Bronchial epithelial cell (primary cell): Measurements from ENCODE around the gene IFT122. TPM values are rescaled to one million over a fixed set of nuclear protein-coding genes. Genes with fewer than 3 reads are reported as not detected.

Source experiments
- DNase-seq: peaks from one replicate; pipeline ENCODE4 v3.0.0-alpha.2; 2010; ENCODE audit warnings: low read depth
- FAIRE-seq: peaks from 2 replicates; lab custom pipeline; 2011; peaks lifted over from hg19 to GRCh38; lab: Jason Lieb, UNC
- H3K27me3 ChIP-seq: 2 replicates; pipeline ENCODE4 v1.5.1; 2011; ENCODE audit warnings: low read length; ENCODE audit not compliant: control insufficient read depth, insufficient read depth
- H3K36me3 ChIP-seq: 2 replicates; pipeline ENCODE4 v1.5.1; 2011; ENCODE audit warnings: low read length; ENCODE audit not compliant: control insufficient read depth, insufficient read depth
- H3K4me3 ChIP-seq: 2 replicates; pipeline ENCODE4 v1.5.1; 2011; ENCODE audit warnings: mild to moderate bottlenecking, low read depth, low read length, control low read depth
- total RNA-seq: library from RNA; depleted of rRNA; stranded (reverse); fragments of >200 nt; gene quantifications from 2 replicates; pipeline ENCODE4 v1.2.1, GENCODE V29; 2014
- TF ChIP-seq, protein P1 (sequence below): IDR thresholded peaks from 2 replicates; pipeline ENCODE4 v1.5.1; 2011; ENCODE audit warnings: mild to moderate bottlenecking, moderate library complexity, low read length, control low read depth, inconsistent platforms; ENCODE audit not compliant: insufficient read depth, severe bottlenecking

Gene IFT122
- total RNA-seq, 1 donor from 2014 or later, result 10.0 TPM

DNA sequence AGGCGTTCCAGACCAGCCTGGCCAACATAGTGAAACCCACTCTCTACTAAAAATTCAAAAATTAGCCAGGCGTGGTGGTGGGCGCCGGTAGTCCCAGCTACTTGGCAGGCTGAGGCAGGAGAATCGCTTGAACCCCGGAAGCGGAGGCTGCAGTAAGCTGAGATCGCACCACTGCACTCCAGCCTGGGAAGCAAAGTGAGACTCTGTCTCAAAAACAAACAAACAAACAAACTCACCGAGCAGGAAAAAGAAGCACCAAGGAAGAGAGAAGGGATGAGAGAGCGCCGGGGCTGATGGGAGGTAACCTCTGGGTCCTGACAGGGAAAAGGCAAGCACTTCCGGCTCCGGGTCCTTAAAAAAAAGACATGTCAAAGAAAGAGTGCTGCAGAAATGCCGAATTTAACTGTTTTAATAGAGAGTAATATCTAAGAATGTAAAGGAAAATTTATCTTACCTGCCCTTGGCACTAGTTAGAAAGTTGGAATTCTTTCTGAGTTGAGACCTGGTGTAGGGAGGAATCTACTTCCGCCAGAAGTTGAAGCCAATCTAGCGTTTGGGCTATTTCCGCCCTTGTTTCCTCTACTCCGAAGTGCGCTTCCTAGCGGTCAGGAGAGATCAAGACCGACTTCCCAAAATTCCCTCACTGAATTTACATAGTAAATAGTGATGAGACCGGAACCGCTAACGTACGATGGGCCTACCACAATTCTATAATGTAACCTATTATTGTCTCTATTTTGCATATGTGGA lies 40.7 kb upstream of the IFT122 start:
- TF ChIP-seq, protein P1, sequence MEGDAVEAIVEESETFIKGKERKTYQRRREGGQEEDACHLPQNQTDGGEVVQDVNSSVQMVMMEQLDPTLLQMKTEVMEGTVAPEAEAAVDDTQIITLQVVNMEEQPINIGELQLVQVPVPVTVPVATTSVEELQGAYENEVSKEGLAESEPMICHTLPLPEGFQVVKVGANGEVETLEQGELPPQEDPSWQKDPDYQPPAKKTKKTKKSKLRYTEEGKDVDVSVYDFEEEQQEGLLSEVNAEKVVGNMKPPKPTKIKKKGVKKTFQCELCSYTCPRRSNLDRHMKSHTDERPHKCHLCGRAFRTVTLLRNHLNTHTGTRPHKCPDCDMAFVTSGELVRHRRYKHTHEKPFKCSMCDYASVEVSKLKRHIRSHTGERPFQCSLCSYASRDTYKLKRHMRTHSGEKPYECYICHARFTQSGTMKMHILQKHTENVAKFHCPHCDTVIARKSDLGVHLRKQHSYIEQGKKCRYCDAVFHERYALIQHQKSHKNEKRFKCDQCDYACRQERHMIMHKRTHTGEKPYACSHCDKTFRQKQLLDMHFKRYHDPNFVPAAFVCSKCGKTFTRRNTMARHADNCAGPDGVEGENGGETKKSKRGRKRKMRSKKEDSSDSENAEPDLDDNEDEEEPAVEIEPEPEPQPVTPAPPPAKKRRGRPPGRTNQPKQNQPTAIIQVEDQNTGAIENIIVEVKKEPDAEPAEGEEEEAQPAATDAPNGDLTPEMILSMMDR, result peak; percentile 78
- no peak for FAIRE-seq

DNA sequence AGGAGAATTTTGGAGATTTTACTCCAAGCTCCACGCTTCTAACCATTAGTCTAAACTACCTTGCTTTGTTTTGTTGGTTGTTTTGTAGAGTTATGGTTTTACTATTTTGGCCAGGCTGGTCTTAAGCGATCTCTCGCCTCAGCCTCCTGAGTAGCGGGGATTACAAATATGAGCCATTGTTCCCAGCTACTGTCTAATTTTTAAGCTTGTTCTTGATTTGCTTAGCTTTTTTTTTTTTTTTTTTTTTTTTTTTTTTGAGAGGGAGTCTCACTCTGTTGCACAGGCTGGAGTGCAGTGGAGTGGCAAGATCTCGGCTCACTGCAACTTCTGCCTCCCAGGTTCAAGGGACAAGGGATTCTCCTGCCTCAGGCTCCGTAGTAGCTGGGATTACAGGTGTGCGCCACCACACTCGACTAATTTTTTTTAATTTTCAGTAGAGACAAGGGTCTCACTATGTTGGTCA lies 40.1 kb upstream of the IFT122 start:
- TF ChIP-seq, protein P1, result no peak
- Histone ChIP-seq H3K27me3 (no peaks in the 10 kb centered on the region), H3K36me3 (peaks cover 5% of the 10 kb centered on the region), H3K4me3 (no peak overlapping the region)
- FAIRE-seq, result no peak
- peak; percentile 35 for DNase-seq

More for the DNA sequence above, 40.7 kb upstream of the IFT122 start:
- peaks cover 5% of the 10 kb centered on the region for H3K36me3 ChIP-seq
- peak; percentile 94 for DNase-seq
- H3K4me3 ChIP-seq, result peak overlapping the region; percentile 59
- no peaks in the 10 kb centered on the region for H3K27me3 ChIP-seq

DNA sequence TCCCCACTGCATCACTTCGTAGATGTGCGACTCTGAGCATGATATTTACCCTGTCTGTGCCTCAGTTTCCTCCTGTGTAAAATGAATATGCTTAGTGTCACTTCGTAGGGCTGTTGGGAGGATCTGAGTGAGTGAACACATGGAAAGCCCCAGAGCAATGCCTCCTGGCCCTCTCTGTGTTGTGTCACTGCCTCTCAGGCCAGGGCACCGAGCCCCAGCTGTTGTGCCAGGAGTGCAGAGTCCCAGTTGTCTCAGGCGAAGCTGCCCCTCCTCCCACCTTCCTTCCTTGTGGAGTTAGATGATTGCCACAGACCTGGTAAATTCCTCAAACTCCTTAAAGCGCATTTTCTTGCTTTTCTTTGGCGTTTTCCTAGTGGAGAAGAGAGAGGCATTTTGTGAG lies 37.8 kb upstream of the IFT122 start:
- Histone ChIP-seq H3K36me3 (no peaks in the 10 kb centered on the region), H3K27me3 (no peaks in the 10 kb centered on the region), H3K4me3 (no peak overlapping the region)
- TF ChIP-seq, protein P1, result no peak
- no peak for FAIRE-seq
- DNase-seq, result no peak

DNA sequence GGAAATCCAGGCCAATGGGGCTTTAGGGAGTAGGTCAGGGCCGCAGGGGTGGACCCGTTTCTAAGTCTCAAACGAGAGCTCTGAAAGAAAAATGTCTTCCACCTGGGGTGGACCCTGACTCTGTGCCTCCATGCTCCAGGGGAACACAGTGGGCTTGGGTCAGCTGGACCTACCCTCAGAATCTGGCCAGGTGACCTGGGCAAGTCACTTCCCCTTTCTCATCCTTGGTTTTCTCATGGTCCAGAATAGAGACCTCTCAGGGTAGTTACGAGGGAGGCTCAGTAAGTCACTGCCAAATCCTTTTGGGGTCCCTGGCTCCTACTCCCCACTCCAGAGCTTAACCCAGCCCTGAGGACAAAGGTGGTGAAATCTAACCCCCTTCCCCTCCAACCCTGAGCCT lies 37.4 kb upstream of the IFT122 start:
- Histone ChIP-seq H3K4me3 (no peak overlapping the region), H3K36me3 (no peaks in the 10 kb centered on the region), H3K27me3 (no peaks in the 10 kb centered on the region)
- no peak for FAIRE-seq
- TF ChIP-seq, protein P1, result no peak
- DNase-seq, result no peak

DNA sequence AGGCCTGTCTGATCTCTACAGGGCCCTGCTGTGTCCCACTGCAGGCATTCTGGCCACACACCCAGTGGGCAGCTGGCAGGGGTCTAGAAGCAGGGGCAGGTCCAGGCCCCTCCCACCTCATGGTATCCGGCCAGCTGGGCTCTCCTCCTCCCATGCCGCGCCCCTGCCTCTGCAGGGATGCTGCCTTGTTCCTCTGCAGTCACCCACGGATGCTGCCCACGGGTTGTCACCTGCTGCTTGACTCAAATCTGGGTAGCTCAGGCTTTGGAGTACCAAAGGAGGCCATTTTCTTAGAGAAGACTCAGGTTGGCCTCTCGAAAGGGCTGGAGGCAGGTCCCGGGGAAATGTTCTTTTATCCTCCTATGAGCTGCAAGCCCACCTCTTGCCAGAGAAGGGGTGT lies 36.6 kb upstream of the IFT122 start:
- no peak overlapping the region for H3K4me3 ChIP-seq
- no peaks in the 10 kb centered on the region for H3K27me3 ChIP-seq
- TF ChIP-seq, protein P1, result no peak
- no peaks in the 10 kb centered on the region for H3K36me3 ChIP-seq
- FAIRE-seq (no peak), DNase-seq (no peak)

DNA sequence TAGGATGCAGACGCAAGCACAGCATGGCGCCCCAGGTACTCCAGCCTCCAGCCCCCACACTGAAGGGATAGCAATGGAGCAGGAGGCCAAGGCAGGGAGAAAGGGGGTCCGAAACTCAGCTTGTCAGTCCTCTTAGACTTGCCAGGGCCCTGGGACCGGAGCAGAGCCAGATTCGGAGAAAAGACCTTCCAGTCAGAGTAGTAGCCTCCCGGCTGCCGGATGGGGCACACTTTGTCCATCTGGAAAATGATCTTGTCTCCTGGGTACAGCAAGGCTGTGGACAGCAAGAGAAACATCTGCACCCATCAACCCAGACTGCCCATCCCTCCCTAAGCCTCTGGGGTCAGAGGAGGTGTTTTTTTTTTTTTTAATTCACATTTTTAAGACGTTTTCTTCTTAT lies 35.9 kb upstream of the IFT122 start:
- Histone ChIP-seq H3K36me3 (no peaks in the 10 kb centered on the region), H3K27me3 (no peaks in the 10 kb centered on the region), H3K4me3 (no peak overlapping the region)
- DNase-seq (no peak), FAIRE-seq (no peak)
- TF ChIP-seq, protein P1, result no peak
